GM21717 (cell line): ENCODE data around the gene EDEM2.
A peak's percentile ranks its signal among the peaks of the same experiment; 100 is the strongest.
"Not testable (repeated sequence)": the region's sequence is repeated elsewhere in the genome, so short reads cannot be mapped to it uniquely, and the experiment has no call there.

ENCODE experiments used
- ATAC-seq: cut with Tn5 transposase; IDR thresholded peaks from one replicate; pipeline ENCODE4 v1.9.1; 2021; ENCODE audit warnings: mild to moderate bottlenecking, moderate library complexity; ENCODE audit not compliant: unreplicated experiment

Gene EDEM2

DNA sequence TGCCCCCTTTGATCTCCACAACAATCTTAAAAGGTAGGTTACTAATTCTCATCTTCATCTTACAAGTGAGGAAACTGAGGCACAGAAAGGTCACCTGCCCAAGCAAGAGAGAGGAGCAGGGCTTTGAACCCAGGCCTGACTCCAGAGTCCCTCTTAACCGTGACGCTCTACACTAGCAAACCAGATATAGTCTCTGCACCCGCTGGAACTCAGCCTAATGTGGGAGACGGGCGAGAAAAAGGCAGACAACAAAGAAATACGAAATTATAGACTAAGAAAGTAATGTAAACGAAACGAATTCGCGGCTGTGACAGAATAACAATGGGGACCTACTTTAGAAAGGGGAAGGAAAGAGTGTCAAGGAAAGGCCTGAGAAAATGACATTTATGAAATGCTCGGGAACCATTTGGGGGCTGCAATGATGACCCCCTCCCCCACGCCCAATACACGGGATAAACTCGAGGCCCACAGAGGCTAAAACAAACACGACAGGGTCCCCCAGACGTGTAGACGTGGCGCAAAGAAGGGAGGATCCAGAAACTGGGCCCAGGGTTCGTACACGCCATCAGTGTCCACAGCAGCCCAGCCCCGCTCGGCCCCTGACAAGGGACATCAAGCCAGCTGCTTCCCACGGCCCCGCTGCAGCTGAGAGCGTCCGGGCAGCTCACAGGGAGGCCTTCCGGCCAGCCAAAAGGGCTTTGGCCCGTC, 55.2 kb downstream of the EDEM2 start:
- peak; percentile 4 for ATAC-seq

GRCh38 chr20:35088231-35089145, 58.6 kb downstream of the EDEM2 start:
- ATAC-seq = no peak

GRCh38 chr20:35087791-35088190, 59.3 kb downstream of the EDEM2 start:
- ATAC-seq = no peak

GRCh38 chr20:35087355-35087754, 59.8 kb downstream of the EDEM2 start:
- ATAC-seq = no peak

- no peak for ATAC-seq
These were observed 61.5 kb downstream of the EDEM2 start for GRCh38 chr20:35085477-35086225.

- ATAC-seq = no peak
These were observed 62.1 kb downstream of the EDEM2 start for GRCh38 chr20:35084998-35085397.

GRCh38 chr20:35080348-35080642, 66.8 kb downstream of the EDEM2 start:
- not testable (repeated sequence) for ATAC-seq

DNA sequence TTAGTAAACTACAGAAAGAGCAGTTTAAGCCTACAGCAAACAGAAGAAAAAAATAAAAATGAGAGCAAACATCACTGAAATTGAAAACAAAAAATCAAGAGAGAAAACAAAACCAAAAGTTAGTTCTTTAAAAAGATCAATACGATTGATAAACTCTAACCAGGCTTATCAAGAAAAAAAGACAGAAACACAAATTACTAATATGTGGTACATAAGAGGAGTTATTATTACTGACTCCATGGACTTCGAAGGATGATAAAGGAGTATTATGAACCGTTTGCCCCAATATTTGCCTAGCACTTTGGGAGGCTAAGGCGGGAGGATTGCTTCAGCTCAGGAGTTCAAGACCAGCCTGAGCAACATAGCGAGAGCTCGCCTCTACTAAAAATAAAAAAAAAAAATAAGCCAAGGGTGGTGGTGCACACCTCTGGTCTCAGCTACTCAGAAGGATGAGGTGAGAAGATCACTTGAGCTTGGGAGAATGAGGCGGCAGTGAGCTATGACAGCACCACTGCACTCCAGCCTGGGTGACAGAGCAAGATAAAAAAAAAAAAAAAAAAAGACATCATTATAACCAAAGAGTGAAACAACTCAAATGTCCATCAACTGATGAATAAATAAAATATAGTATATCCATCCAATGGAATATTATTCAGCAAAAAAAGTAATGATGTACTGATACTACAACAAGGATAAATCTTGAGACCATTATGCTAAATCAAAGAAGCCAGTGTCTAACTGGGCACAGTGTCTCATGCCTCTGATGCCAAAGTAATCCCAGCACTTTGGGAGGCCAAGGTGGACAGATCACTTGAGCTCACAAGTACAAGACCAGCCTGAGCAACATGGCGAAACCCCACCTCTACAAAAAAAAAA, 67.4 kb downstream of the EDEM2 start:
- no peak for ATAC-seq

- ATAC-seq = no peak
These were observed 69.3 kb downstream of the EDEM2 start for GRCh38 chr20:35077872-35078271.

GRCh38 chr20:35077341-35077740, 69.8 kb downstream of the EDEM2 start:
- ATAC-seq = no peak

DNA sequence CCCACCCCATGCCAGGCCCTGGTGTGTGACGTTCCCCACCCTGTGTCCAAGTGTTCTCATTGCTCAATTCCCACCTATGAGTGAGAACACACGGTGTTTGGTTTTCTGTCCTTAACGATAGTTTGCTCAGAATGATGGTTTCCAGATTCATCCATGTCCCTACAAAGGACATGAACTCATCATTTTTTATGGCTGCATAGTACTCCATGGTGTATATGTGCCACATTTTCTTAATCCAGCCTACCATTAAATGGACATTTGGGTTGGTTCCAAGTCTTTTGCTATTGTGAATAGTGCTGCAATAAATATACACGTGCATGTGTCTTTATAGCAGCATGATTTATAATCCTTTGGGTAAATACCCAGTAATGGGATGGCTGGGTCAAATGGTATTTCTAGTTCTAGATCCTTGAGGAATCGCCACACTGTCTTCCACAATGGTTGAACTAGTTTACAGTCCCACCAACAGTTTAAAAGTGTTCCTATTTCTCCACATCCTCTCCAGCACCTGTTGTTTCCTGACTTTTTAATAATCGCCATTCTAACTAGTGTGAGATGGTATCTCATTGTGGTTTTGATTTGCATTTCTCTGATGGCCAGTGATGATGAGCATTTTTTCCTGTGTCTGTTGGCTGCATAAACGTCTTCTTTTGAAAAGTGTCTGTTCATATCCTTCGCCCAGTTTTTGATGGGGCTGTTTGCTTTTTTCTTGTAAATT, 75.5 kb downstream of the EDEM2 start:
- not testable (repeated sequence) for ATAC-seq

DNA sequence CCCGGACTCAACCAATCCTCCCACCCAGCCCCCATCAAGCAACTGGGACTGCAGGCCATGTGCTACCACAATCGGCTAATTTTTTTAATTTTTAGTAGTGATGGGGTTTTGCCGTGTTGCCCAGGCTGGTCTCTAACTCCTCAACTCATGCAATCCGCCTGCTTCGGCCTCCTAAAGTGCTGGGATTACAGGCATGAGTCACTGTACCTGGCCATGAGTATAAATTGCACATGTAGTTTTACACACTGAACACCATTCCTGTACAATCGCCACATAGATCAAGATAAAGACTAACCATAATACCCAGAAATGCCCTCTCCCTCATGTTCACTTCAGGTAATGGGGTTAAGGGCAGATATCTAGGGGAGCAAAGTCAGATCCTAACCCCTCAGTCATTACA, 80.9 kb downstream of the EDEM2 start:
- ATAC-seq = no peak
